Lower lobe of right lung (tissue), 2 donors: Measurements from ENCODE around the gene ABR. TPM values are rescaled to one million over a fixed set of nuclear protein-coding genes. Genes with fewer than 3 reads are reported as not detected.
"Not testable (repeated sequence)": the region's sequence is repeated elsewhere in the genome, so short reads cannot be mapped to it uniquely, and the experiment has no call there.

Experiments
- ATAC-seq, 2 donors: fragments of 200-7000 bp; cut with Tn5 transposase; one replicate each; pipeline ENCODE4 v1.9.1; 2020 to 2022; ENCODE audit warnings: mild to moderate bottlenecking in 2 of 2, moderate library complexity in 2 of 2
- DNase-seq: peaks from one replicate; pipeline ENCODE4 v3.0.0-alpha.2; 2020
- H3K27ac ChIP-seq: fragments of 200-600 bp; one replicate; pipeline ENCODE4 v1.8.0; 2022
- H3K27me3 ChIP-seq: fragments of 200-600 bp; one replicate; pipeline ENCODE4 v1.8.0; 2022; ENCODE audit warnings: low read depth
- H3K36me3 ChIP-seq: fragments of 200-600 bp; one replicate; pipeline ENCODE4 v1.8.0; 2022; ENCODE audit warnings: mild to moderate bottlenecking
- H3K4me1 ChIP-seq: fragments of 200-600 bp; one replicate; pipeline ENCODE4 v1.8.0; 2022
- H3K4me3 ChIP-seq: fragments of 200-600 bp; one replicate; pipeline ENCODE4 v1.8.0; 2022; ENCODE audit warnings: mild to moderate bottlenecking
- H3K9me3 ChIP-seq: fragments of 200-600 bp; one replicate; pipeline ENCODE4 v1.8.0; 2022
- CTCF ChIP-seq: fragments of 200-600 bp; IDR thresholded peaks from one replicate; pipeline ENCODE4 v1.8.0; 2022; ENCODE audit warnings: antibody characterized with exemption, mild to moderate bottlenecking
- intact Hi-C: fragments of 100-400 bp; cut with DNase I; formaldehyde crosslinking; loops from one replicate; pipeline ENCODE4 v1.11.0; 2022
- total RNA-seq: library from RNA; stranded (reverse); fragmentation: NEBNext Ultra II Directional; extraction: Animal tissue kit (Norgen Biotek cat#: 25700); gene quantifications from one replicate; pipeline ENCODE4 v1.2.1, GENCODE V29; 2021
- donor health status: DM: no; HTN: yes; CAD: no; lungs with severe emphysema.

The ABR gene
- total RNA-seq, 1 donor from 2014 or later: 212 TPM

- Histone ChIP-seq H3K27ac (no peak overlapping the region), H3K27me3 (no peaks in the 10 kb centered on the region), H3K36me3 (peaks cover 69% of the 10 kb centered on the region), H3K9me3 (no peaks in the 10 kb centered on the region), H3K4me1 (peaks cover 5% of the 10 kb centered on the region), H3K4me3 (no peak overlapping the region)
- intact Hi-C loops: no loop called here
- TF ChIP-seq CTCF: no peak
- ATAC-seq: no peak
- peak; percentile 37 for DNase-seq
Measured at GRCh38 chr17:1053661-1054360, 126.0 kb downstream of the ABR start.

- H3K4me3 ChIP-seq: no peak overlapping the region
- ATAC-seq: no peak
Measured at GRCh38 chr17:1050996-1051925, 128.5 kb downstream of the ABR start.

GRCh38 chr17:1050246-1050995 lies 129.4 kb downstream of the ABR start:
- Histone ChIP-seq H3K36me3 (peaks cover 67% of the 10 kb centered on the region), H3K4me1 (peaks cover 16% of the 10 kb centered on the region), H3K4me3 (no peak overlapping the region), H3K27me3 (no peaks in the 10 kb centered on the region), H3K27ac (no peak overlapping the region), H3K9me3 (no peaks in the 10 kb centered on the region)
- DNase-seq (peak; percentile 28), ATAC-seq (peak; percentile 20 to 51)
- TF ChIP-seq CTCF: no peak
- intact Hi-C loops: no loop called here

More at GRCh38 chr17:1050996-1051925, 128.5 kb downstream of the ABR start:
- no peaks in the 10 kb centered on the region for H3K27me3 ChIP-seq
- intact Hi-C loops: no loop called here
- H3K4me1 ChIP-seq: peaks cover 17% of the 10 kb centered on the region
- H3K9me3 ChIP-seq: no peaks in the 10 kb centered on the region
- no peak for TF ChIP-seq CTCF
- peaks cover 69% of the 10 kb centered on the region for H3K36me3 ChIP-seq
- peak; percentile 38 for DNase-seq
- no peak overlapping the region for H3K27ac ChIP-seq

- DNase-seq (peak; percentile 25), ATAC-seq (no peak)
- no peaks in the 10 kb centered on the region for H3K9me3 ChIP-seq
- intact Hi-C loops: no loop called here
- H3K27me3 ChIP-seq: no peaks in the 10 kb centered on the region
- peaks cover 19% of the 10 kb centered on the region for H3K4me1 ChIP-seq
- no peak overlapping the region for H3K27ac ChIP-seq
- no peak overlapping the region for H3K4me3 ChIP-seq
- peaks cover 61% of the 10 kb centered on the region for H3K36me3 ChIP-seq
- no peak for TF ChIP-seq CTCF
Measured at GRCh38 chr17:1049446-1050225, 130.1 kb downstream of the ABR start.

- intact Hi-C loops, ATAC-seq, H3K27me3 ChIP-seq, H3K4me3 ChIP-seq, H3K9me3 ChIP-seq: not testable (repeated sequence)
- DNase-seq: peak; percentile 37
- peaks cover 53% of the 10 kb centered on the region for H3K36me3 ChIP-seq
- peaks cover 29% of the 10 kb centered on the region for H3K4me1 ChIP-seq
- peak overlapping the region; percentile 71 for H3K27ac ChIP-seq
Measured at GRCh38 chr17:1048516-1049115, 131.2 kb downstream of the ABR start.
